T-helper 17 cell (primary cell): ENCODE measurements around the gene ANP32E. TPM values are rescaled to one million over a fixed set of nuclear protein-coding genes. Genes with fewer than 3 reads are reported as not detected.
A peak's percentile ranks its signal among the peaks of the same experiment; 100 is the strongest.
"Not testable (repeated sequence)": the region's sequence is repeated elsewhere in the genome, so short reads cannot be mapped to it uniquely, and the experiment has no call there.

Experiments used
- ATAC-seq: fragments of 150-1000 bp; cut with Tn5 transposase; 2 replicates; pipeline ENCODE4 v1.10.0; 2021; ENCODE audit warnings: mild to moderate bottlenecking, moderate library complexity
- DNase-seq, 3 donors: peaks; one replicate each; pipeline versions ENCODE4 v3.0.0 to v3.0.0-alpha.2; 2020 to 2021
- H3K9me3 ChIP-seq: one replicate; pipeline ENCODE4 v1.7.0; 2013; ENCODE audit warnings: low read length, mild to moderate bottlenecking; ENCODE audit not compliant: control insufficient read depth, poor library complexity, severe bottlenecking
- H3K27ac Mint-ChIP-seq: one replicate; pipeline ENCODE4 v1.8.0; 2022; ENCODE audit warnings: mild to moderate bottlenecking, moderate library complexity, mixed read lengths
- H3K27me3 Mint-ChIP-seq: one replicate; pipeline ENCODE4 v1.8.0; 2022; ENCODE audit warnings: mixed read lengths
- H3K36me3 Mint-ChIP-seq: one replicate; pipeline ENCODE4 v1.8.0; 2022; ENCODE audit warnings: low read depth, mixed read lengths
- H3K4me1 Mint-ChIP-seq: one replicate; pipeline ENCODE4 v1.8.0; 2022; ENCODE audit warnings: mild to moderate bottlenecking, mixed read lengths
- H3K4me3 Mint-ChIP-seq: one replicate; pipeline ENCODE4 v1.8.0; 2022; ENCODE audit warnings: mild to moderate bottlenecking, moderate library complexity, mixed read lengths
- total RNA-seq, 4 donors: library from RNA in 2 of 4; stranded (reverse) in 2 of 4; gene quantifications; one replicate each; pipeline ENCODE4 v1.2.3 and lab custom pipeline; 2022 to 2026

The ANP32E gene
- total RNA-seq, 2 donors from 2014 or later = 45.4 to 50.2 TPM

DNA sequence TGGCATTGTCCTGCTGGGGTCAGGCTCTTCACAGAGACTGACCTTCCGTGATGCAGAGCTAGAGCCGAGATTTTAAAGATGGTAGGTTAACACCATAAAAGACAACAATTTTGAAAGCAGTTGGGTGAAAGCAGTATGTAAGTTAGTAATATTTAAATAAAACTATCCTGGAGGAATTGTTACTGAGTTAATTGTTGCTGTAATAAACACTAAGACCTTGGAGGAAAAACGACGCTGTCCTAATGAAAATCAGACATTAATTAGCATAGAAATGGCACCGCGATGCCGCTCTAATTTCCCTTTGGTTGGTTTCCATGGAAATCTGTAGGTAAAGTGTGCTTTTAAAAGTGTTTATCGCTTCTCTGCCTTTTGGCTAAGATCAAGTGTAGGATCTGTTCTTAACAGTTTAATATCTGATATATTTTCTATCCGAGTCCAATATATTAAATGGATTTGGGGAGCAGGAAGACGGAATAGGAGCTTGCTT lies 745 bp upstream of the ANP32E start:
- H3K9me3 ChIP-seq = no peaks in the 10 kb centered on the region
- H3K4me3 Mint-ChIP-seq = no peak overlapping the region
- H3K36me3 Mint-ChIP-seq = peaks cover 6% of the 10 kb centered on the region
- no peak overlapping the region for H3K27ac Mint-ChIP-seq
- no peak for ATAC-seq
- no peaks in the 10 kb centered on the region for H3K27me3 Mint-ChIP-seq
- no peak for DNase-seq
- H3K4me1 Mint-ChIP-seq = peaks cover 19% of the 10 kb centered on the region

DNA sequence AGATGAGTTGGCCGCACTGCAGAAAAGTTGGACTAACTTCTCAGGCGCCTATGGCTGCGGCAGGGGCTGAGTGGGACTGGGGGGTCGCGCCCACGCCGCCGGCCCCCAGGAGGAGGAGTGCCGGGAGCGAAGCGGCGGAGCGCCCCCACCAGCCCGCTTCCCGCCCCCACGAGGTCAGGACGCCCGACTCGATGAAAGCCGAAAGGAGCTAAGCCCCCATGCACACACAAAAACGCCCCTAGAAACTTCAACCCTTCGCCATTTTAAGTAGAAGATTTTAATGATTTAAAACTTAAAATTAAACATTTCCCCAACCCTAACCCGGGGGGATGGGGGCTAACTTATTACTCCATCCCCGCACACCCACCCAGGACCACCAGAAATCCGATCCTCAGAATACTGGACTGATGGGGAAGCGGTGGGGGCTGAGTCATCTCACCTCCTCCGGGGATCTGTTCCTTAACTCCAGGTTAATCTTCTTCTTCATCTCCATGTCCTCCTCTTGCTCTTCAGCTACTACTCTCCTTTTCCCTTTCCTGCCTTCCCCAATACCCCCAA lies 539 bp downstream of the ANP32E start:
- Mint-ChIP-seq H3K4me1 (peaks cover 19% of the 10 kb centered on the region), H3K27ac (no peak overlapping the region), H3K27me3 (no peaks in the 10 kb centered on the region), H3K36me3 (peaks cover 6% of the 10 kb centered on the region), H3K4me3 (no peak overlapping the region)
- ATAC-seq (no peak), DNase-seq (peak in 1 of 3 donors; percentile 15)
- no peaks in the 10 kb centered on the region for H3K9me3 ChIP-seq

DNA sequence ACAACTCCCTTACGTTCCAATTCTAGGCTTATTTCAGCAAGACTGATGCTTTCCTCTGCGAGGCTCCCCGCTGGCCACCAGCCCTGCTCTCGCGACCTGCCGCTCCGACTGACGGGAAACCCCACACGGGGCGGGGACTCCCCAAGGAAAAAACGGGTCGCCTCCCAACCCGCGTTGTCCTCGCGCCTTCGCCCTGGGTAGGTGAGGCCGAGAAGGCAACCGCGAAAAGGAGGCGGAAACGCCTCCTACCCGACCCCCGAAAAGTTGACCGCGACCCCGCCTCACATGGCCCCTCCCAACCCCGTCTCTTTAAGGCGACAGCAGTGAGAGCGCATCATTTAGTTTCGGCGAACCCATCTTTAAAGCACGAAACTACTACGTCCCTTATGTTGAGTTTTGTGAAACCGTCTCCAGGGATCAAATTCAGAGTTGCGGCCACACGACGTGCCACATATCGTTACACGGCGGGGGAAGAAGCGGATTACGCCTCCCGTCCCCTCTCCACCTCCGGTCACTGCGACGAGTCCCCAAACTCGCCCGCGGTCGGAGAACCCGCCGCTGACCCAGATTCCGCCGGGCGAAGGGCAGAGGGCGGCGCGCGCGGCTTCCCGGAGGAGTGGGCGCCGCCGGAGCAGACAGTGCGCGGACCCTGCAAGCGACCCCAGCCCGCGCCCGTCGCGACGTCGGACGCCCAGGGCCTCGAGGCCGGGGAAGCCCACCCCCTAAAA lies 1.2 kb downstream of the ANP32E start:
- H3K4me3 Mint-ChIP-seq = no peak overlapping the region
- H3K4me1 Mint-ChIP-seq = peaks cover 19% of the 10 kb centered on the region
- H3K36me3 Mint-ChIP-seq = peaks cover 6% of the 10 kb centered on the region
- H3K27ac Mint-ChIP-seq = no peak overlapping the region
- peak; percentile 84 to 88 (median 85) for DNase-seq
- H3K27me3 Mint-ChIP-seq = no peaks in the 10 kb centered on the region
- H3K9me3 ChIP-seq = no peaks in the 10 kb centered on the region
- ATAC-seq = peak; percentile 73

DNA sequence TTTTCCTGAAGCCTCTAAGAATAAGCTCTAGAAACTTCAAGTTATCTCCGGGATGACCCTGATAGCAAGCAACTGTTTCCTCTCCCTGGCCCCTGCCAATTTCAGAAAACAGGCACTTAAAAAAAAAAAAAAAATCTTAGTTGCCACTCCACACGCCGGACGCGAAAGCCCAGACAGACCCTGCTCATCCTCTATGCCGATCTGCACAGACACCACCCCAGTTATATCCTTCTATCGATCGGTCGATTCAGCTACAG lies 1.7 kb downstream of the ANP32E start:
- Mint-ChIP-seq H3K27ac (no peak overlapping the region), H3K36me3 (peaks cover 6% of the 10 kb centered on the region), H3K4me1 (peaks cover 19% of the 10 kb centered on the region), H3K27me3 (no peaks in the 10 kb centered on the region), H3K4me3 (no peak overlapping the region)
- H3K9me3 ChIP-seq = no peaks in the 10 kb centered on the region
- ATAC-seq = no peak
- DNase-seq = no peak

DNA sequence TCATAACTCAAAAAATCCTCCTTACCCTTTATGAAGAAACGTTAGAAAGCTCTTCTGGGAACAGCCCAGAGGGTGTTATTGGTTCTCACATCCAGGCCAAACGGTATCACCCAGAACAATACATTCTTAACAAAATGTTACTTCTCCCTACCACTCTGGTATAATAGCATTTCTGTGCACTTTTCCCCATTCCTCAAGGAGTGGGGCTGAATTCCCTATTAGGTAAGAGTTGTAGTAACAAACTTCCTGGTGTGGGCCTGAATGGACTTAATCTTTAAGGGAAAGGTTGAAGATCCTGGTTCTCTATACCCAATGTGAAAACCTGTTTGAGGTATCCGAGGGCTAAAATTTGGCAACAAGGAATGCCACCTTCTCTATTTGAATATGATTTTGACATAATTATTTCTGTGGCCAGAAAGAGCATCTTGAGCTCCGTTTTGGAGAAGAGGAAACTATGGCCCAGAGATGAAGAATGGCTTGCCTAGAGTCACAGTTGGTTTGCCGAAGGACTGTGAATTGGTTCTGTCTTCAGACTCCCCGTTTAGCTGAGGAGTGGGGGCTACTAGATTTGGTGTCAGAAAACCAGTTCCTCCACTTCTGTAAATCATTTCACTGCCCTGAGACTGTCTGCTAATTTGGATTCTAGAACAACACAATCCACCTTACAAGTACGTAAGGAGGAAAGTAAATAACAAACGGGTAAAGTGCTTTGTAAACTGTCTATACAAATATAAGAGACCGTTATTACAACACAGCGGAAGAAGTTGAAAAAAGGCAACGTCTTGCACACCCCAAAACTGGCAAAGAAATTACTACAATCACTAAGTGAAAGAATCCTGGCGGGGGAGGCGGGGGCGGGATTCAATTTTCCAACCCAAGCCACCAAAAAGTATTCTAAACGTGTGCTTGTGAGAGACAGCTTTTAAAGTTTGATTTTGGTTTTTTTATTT lies 2.3 kb downstream of the ANP32E start:
- Mint-ChIP-seq H3K36me3 (peaks cover 6% of the 10 kb centered on the region), H3K4me1 (peaks cover 19% of the 10 kb centered on the region), H3K4me3 (no peak overlapping the region), H3K27ac (no peak overlapping the region), H3K27me3 (no peaks in the 10 kb centered on the region)
- H3K9me3 ChIP-seq = no peaks in the 10 kb centered on the region
- DNase-seq = no peak
- ATAC-seq = no peak

DNA sequence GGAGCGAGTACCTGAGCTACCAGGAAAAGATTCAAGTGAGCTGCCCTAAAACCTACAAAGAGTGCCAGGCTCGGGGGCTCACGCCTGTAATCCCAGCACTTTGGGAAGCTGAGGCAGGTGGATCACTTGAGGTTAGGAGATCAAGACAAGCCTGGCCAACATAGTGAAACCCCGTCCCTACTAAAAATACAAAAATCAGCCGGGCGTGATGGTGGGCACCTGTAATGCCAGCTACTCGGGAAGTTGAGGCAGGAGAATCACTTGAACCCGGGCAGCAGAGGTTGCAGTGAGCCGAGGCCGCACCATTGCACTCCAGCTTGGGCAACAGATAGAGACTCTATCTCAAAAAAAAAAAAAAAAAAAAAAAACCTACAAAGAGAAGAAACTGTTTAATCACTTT lies 3.0 kb downstream of the ANP32E start:
- not testable (repeated sequence) for H3K36me3 Mint-ChIP-seq, H3K27ac Mint-ChIP-seq, H3K9me3 ChIP-seq, ATAC-seq, DNase-seq, H3K27me3 Mint-ChIP-seq, H3K4me3 Mint-ChIP-seq
- peaks cover 19% of the 10 kb centered on the region for H3K4me1 Mint-ChIP-seq

DNA sequence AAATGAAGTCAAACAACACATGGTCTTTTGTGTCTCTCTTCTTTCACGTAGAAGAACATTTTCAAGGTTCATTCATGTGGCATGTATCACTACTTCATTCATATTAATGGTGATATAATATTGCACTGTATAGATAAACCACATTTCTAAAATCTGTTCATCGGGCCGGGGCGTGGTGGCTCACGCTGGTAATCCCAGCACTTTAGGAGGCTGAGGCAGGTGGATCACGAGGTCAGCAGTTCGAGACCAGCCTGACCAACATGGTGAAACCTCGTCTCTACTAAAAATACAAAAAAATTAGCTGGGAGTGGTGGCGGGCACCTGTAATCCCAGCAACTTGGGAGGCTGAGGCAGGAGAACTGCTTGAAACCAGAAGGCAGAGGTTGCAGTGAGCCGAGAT lies 7.7 kb downstream of the ANP32E start:
- H3K27me3 Mint-ChIP-seq = not testable (repeated sequence)

DNA sequence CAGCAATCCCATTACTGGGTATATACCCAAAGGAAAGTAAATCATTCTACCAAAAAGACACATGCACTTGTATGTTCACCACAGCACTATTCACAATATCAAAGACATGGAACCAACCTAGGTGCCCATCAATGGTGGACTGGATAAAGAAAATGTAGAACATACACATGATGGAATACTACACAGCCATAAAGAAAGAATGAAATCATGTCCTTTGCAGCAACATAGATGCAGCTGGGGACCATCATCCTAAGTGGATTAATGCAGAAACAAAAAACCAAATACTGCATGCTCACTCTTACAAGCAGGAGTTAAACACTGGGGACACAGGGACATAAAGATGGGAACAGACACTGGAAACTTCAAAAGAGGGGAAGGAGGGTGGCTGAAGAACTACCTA lies 8.7 kb downstream of the ANP32E start:
- DNase-seq = no peak

More for the DNA sequence above, 7.7 kb downstream of the ANP32E start:
- not testable (repeated sequence) for H3K9me3 ChIP-seq, H3K36me3 Mint-ChIP-seq, H3K27ac Mint-ChIP-seq, DNase-seq, H3K4me3 Mint-ChIP-seq, ATAC-seq
- peaks cover 10% of the 10 kb centered on the region for H3K4me1 Mint-ChIP-seq

DNA sequence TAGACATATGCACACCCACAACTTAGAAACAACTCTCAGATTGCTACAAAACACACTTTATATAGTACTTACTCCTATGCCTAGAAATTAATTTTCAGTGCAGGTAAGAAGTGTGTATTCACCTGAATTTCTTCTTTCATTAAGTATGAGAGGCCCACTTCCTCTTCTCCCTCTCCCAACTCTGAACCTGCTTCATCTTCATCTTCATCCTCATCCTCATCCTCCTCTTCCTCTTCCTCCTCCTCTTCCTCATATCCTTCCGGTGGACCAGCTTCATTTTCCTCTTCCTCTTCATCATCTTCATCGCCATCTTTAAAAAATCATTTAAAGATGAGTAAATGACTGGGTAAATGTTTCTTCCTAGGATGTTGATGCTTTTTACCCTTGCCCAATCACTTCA lies 9.4 kb downstream of the ANP32E start:
- Mint-ChIP-seq H3K36me3 (peaks cover 9% of the 10 kb centered on the region), H3K27ac (peak overlapping the region; percentile 85), H3K4me3 (no peak overlapping the region), H3K4me1 (peaks cover 12% of the 10 kb centered on the region), H3K27me3 (no peaks in the 10 kb centered on the region)
- DNase-seq (no peak), ATAC-seq (no peak)
- no peaks in the 10 kb centered on the region for H3K9me3 ChIP-seq

More for the DNA sequence above, 8.7 kb downstream of the ANP32E start:
- no peak overlapping the region for H3K4me3 Mint-ChIP-seq
- ATAC-seq = no peak
- no peaks in the 10 kb centered on the region for H3K27me3 Mint-ChIP-seq
- peaks cover 9% of the 10 kb centered on the region for H3K36me3 Mint-ChIP-seq
- peaks cover 12% of the 10 kb centered on the region for H3K4me1 Mint-ChIP-seq
- H3K9me3 ChIP-seq = no peaks in the 10 kb centered on the region
- peak overlapping the region; percentile 85 for H3K27ac Mint-ChIP-seq

DNA sequence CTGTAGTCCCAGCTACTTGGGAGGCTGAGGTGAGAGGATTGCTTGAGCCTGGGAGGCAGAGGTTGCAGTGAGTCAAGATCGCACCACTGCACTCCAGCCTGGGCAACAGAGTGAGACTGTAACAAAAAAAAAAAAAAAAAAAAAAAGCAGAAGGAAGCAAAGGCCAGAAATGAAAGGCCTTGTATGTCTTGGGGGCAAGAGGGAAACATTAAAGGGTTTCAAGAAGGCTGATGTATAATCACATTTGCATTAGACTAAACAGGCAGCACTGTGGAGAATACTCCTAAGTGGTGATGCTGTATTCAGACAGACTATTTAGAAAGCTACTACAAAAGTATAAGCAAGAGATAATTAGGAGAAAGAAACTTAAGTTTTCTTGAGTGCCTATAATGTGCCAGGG lies 10.4 kb downstream of the ANP32E start:
- no peaks in the 10 kb centered on the region for H3K27me3 Mint-ChIP-seq
- no peaks in the 10 kb centered on the region for H3K9me3 ChIP-seq
- peak overlapping the region; percentile 53 for H3K27ac Mint-ChIP-seq
- H3K4me3 Mint-ChIP-seq = no peak overlapping the region
- ATAC-seq (no peak), DNase-seq (no peak)
- H3K36me3 Mint-ChIP-seq = peaks cover 9% of the 10 kb centered on the region
- peaks cover 12% of the 10 kb centered on the region for H3K4me1 Mint-ChIP-seq

DNA sequence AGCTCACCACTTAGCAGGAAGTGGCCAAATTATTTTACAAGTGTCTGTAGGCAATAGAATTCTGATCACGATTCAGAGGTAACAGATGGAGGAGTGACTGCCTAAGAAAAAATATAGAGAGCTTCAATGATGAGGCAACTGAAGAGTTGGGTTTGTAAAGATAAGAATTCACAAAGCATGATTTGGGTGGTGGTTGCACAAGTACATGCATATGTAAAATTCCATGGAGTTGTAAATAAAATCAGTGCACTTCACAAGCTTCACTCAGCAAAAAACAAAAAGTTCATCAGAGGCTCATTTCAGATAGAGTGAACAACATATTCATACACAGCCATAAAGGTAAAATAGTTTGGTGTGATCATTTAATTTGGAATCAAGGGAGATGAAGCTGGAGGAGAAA lies 10.9 kb downstream of the ANP32E start:
- Mint-ChIP-seq H3K4me1 (peaks cover 12% of the 10 kb centered on the region), H3K36me3 (peaks cover 9% of the 10 kb centered on the region), H3K27me3 (no peaks in the 10 kb centered on the region), H3K27ac (peak overlapping the region; percentile 53), H3K4me3 (no peak overlapping the region)
- H3K9me3 ChIP-seq = no peaks in the 10 kb centered on the region
- DNase-seq (no peak), ATAC-seq (no peak)

DNA sequence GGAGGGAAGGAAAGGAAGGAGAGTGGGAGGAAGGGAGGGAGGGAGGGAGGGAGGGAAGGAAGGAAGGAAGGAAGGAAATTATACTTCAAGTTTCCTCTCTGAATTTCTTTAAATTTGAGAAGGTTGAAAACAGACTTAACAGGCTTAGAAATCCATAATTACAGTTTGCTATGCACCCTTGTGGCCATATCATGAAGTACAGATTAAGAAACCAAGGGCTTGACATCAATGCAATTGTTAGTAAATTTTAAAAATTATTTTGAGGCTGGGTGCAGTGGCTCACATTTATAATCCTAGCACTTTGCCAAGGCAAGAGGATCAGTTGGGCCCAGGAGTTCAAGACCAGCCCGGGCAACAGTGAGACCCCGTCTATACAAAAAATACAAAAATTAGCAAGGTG lies 14.4 kb downstream of the ANP32E start:
- Mint-ChIP-seq H3K36me3 (peaks cover 4% of the 10 kb centered on the region), H3K27me3 (no peaks in the 10 kb centered on the region), H3K4me1 (peaks cover 9% of the 10 kb centered on the region), H3K4me3 (no peak overlapping the region), H3K27ac (no peak overlapping the region)
- no peak for DNase-seq
- H3K9me3 ChIP-seq = no peaks in the 10 kb centered on the region
- ATAC-seq = peak; percentile 72

DNA sequence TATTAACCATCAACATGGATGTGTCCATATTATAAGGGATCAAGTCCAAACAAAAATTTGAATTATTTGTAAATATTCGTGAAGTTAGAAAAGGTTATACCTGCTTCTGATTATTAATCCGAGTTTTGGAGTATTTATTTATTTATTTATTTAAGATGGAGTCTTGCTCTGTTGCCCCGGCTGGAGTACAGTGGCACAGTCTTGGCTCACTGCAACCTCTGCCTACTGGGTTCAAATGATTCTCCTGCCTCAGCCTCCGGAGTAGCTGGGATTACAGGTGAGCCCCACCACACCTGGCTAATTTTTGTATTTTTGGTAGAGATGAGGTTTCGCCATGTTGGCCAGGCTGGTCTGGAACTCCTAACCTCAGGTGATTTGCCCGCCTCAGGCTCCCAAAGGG lies 20.1 kb downstream of the ANP32E start:
- not testable (repeated sequence) for DNase-seq, H3K27ac Mint-ChIP-seq, H3K4me3 Mint-ChIP-seq, H3K36me3 Mint-ChIP-seq, H3K9me3 ChIP-seq, H3K27me3 Mint-ChIP-seq, ATAC-seq
- peaks cover 13% of the 10 kb centered on the region for H3K4me1 Mint-ChIP-seq
